GM19239 (cell line): ENCODE results near the gene KRT7.

Experiments used
- DNase-seq: peaks from one replicate; pipeline ENCODE4 v3.0.0; 2011; ENCODE audit warnings: low spot score; ENCODE audit not compliant: insufficient read length
- FAIRE-seq: peaks from 2 replicates; lab custom pipeline; 2011; peaks lifted over from hg19 to GRCh38; lab: Jason Lieb, UNC

Gene KRT7

GRCh38 chr12:52232674-52233461 is at the start of gene KRT7:
TSS of gene KRT7 (plus strand) at chr12:52233243. CDS start at chr12:52233297, 54 bp downstream.
- FAIRE-seq (no peak), DNase-seq (no peak)

GRCh38 chr12:52183544-52183910 is 49.5 kb upstream of the KRT7 start:
- DNase-seq (no peak), FAIRE-seq (no peak)

- no peak for FAIRE-seq
These were observed 49.1 kb upstream of the KRT7 start for GRCh38 chr12:52183971-52184370.

GRCh38 chr12:52184813-52185212 is 48.2 kb upstream of the KRT7 start:
- DNase-seq: no peak
- FAIRE-seq: no peak

More at GRCh38 chr12:52183971-52184370, 49.1 kb upstream of the KRT7 start:
- no peak for DNase-seq

- no peak for FAIRE-seq
These were observed 47.6 kb upstream of the KRT7 start for GRCh38 chr12:52185400-52185967.

GRCh38 chr12:52186118-52186840 is 46.8 kb upstream of the KRT7 start:
- DNase-seq (no peak), FAIRE-seq (no peak)

More at GRCh38 chr12:52185400-52185967, 47.6 kb upstream of the KRT7 start:
- no peak for DNase-seq

GRCh38 chr12:52187206-52187605 is 45.8 kb upstream of the KRT7 start:
- DNase-seq: no peak
- FAIRE-seq: no peak

GRCh38 chr12:52187640-52188039 is 45.4 kb upstream of the KRT7 start:
- no peak for FAIRE-seq

GRCh38 chr12:52188658-52189057 is 44.4 kb upstream of the KRT7 start:
- no peak for FAIRE-seq
- no peak for DNase-seq

More at GRCh38 chr12:52187640-52188039, 45.4 kb upstream of the KRT7 start:
- no peak for DNase-seq

GRCh38 chr12:52189376-52190174 is 43.5 kb upstream of the KRT7 start:
- no peak for DNase-seq
- FAIRE-seq: no peak

- FAIRE-seq (no peak), DNase-seq (no peak)
These were observed 41.9 kb upstream of the KRT7 start for GRCh38 chr12:52190860-52191729.

- FAIRE-seq (no peak), DNase-seq (no peak)
These were observed 40.9 kb upstream of the KRT7 start, which contains the start of gene KRT80 for GRCh38 chr12:52191841-52192791. TSS of gene KRT80 (minus strand) at chr12:52192014. CDS start at chr12:52191902, 112 bp downstream.

- no peak for DNase-seq
- no peak for FAIRE-seq
These were observed 39.5 kb upstream of the KRT7 start for GRCh38 chr12:52193532-52193931.

- FAIRE-seq (no peak), DNase-seq (no peak)
These were observed 39.1 kb upstream of the KRT7 start for GRCh38 chr12:52193991-52194390.

GRCh38 chr12:52195065-52195730 is 37.8 kb upstream of the KRT7 start:
- DNase-seq: no peak
- no peak for FAIRE-seq

GRCh38 chr12:52197371-52198231 is 35.4 kb upstream of the KRT7 start:
- no peak for FAIRE-seq
- DNase-seq: no peak
